ENCODE measurements around the gene SGK1.
"Not testable (repeated sequence)": the region's sequence is repeated elsewhere in the genome, so short reads cannot be mapped to it uniquely, and the experiment has no call there.

Gene SGK1

GRCh38 chr6:134326192-134326591 is 8.3 kb upstream of the SGK1 start:
- DNase-seq: not testable (repeated sequence)

- DNase-seq: no peak
Observed at GRCh38 chr6:134324766-134325165, 6.9 kb upstream of the SGK1 start.

GRCh38 chr6:134324141-134324540 is 6.2 kb upstream of the SGK1 start:
- no peak for DNase-seq

GRCh38 chr6:134323698-134324097 is 5.8 kb upstream of the SGK1 start:
- no peak for DNase-seq

GRCh38 chr6:134323294-134323693 is 5.4 kb upstream of the SGK1 start:
- DNase-seq: no peak

- DNase-seq: no peak
Observed at GRCh38 chr6:134322216-134322615, 4.3 kb upstream of the SGK1 start.

GRCh38 chr6:134321246-134321645 is 3.3 kb upstream of the SGK1 start:
- no peak for DNase-seq

- not testable (repeated sequence) for DNase-seq
Observed at GRCh38 chr6:134319686-134320085, 1.8 kb upstream of the SGK1 start.

GRCh38 chr6:134318974-134319281 is 1.0 kb upstream of the SGK1 start:
- no peak for DNase-seq

GRCh38 chr6:134318236-134318973 is 493 bp upstream of the SGK1 start:
- DNase-seq: no peak

GRCh38 chr6:134316733-134317431 is 1.0 kb downstream of the SGK1 start:
- no peak for DNase-seq

GRCh38 chr6:134315974-134316441 is 1.9 kb downstream of the SGK1 start:
- no peak for DNase-seq

- no peak for DNase-seq
Observed at GRCh38 chr6:134315189-134315588, 2.7 kb downstream of the SGK1 start.

- no peak for DNase-seq
Observed at GRCh38 chr6:134314006-134314821, 3.7 kb downstream of the SGK1 start.

GRCh38 chr6:134312038-134312660 is 5.8 kb downstream of the SGK1 start:
- no peak for DNase-seq

- DNase-seq: no peak
Observed at GRCh38 chr6:134310817-134311216, 7.1 kb downstream of the SGK1 start.

- no peak for DNase-seq
Observed at GRCh38 chr6:134309983-134310605, 7.8 kb downstream of the SGK1 start.

- DNase-seq: no peak
Observed at GRCh38 chr6:134309227-134309626, 8.7 kb downstream of the SGK1 start.

- no peak for DNase-seq
Observed at GRCh38 chr6:134308800-134309199, 9.1 kb downstream of the SGK1 start.

- no peak for DNase-seq
Observed at GRCh38 chr6:134307870-134308269, 10.0 kb downstream of the SGK1 start.

GRCh38 chr6:134307075-134307474 is 10.8 kb downstream of the SGK1 start:
- DNase-seq: no peak

- DNase-seq: not testable (repeated sequence)
Observed at GRCh38 chr6:134304381-134304780, 13.5 kb downstream of the SGK1 start.

GRCh38 chr6:134303891-134304290 is 14.0 kb downstream of the SGK1 start:
- no peak for DNase-seq

All from CD4-positive, alpha-beta T cell treated with Interleukin-4 for 4 hours (primary cell).